NCI-H526 (cell line): ENCODE results near the gene REEP6.
A peak's percentile ranks its signal among the peaks of the same experiment; 100 is the strongest.

Source experiments
- DNase-seq, 2 experiments: peaks; one replicate each; lab custom pipeline; 2025; lab: John Stamatoyannopoulos, UW

REEP6 gene

GRCh38 chr19:1491114-1491848, at the start of gene REEP6:
TSS of gene REEP6 (plus strand) at chr19:1491181. CDS start at chr19:1491270, 89 bp downstream.
- DNase-seq = no peak

- no peak for DNase-seq
Observed at GRCh38 chr19:1441677-1442438, 49.1 kb upstream of the REEP6 start.

GRCh38 chr19:1445185-1445931, 45.6 kb upstream of the REEP6 start:
- peak in 1 of 2 experiments; percentile 59 for DNase-seq

- DNase-seq = peak in 1 of 2 experiments; percentile 62
Observed at GRCh38 chr19:1445932-1446712, 44.9 kb upstream of the REEP6 start.

GRCh38 chr19:1446713-1447481, 44.1 kb upstream of the REEP6 start:
- DNase-seq = no peak

- no peak for DNase-seq
Observed at GRCh38 chr19:1447504-1447903, 43.5 kb upstream of the REEP6 start.

- DNase-seq = no peak
Observed at GRCh38 chr19:1447944-1448343, 43.0 kb upstream of the REEP6 start.

GRCh38 chr19:1449467-1450442, 41.2 kb upstream of the REEP6 start, which contains the start of gene APC2:
TSS of gene APC2 (plus strand) at chr19:1450121. CDS start at chr19:1453002, 2,881 bp downstream.
- peak in 1 of 2 experiments; percentile 62 for DNase-seq

GRCh38 chr19:1450735-1451731, 39.9 kb upstream of the REEP6 start:
- no peak for DNase-seq

GRCh38 chr19:1451916-1452801, 38.8 kb upstream of the REEP6 start:
- no peak for DNase-seq

- no peak for DNase-seq
Observed at GRCh38 chr19:1452802-1453524, 38.0 kb upstream of the REEP6 start.

- DNase-seq = peak in 1 of 2 experiments; percentile 52
Observed at GRCh38 chr19:1453525-1454364, 37.2 kb upstream of the REEP6 start.

GRCh38 chr19:1455002-1455335, 36.0 kb upstream of the REEP6 start:
- DNase-seq = no peak

- peak; percentile 85 to 96 for DNase-seq
Observed at GRCh38 chr19:1455336-1456120, 35.5 kb upstream of the REEP6 start.
